ENCODE measurements around the gene GLCCI1.
"Not testable (repeated sequence)": the region's sequence is repeated elsewhere in the genome, so short reads cannot be mapped to it uniquely, and the experiment has no call there.

Gene GLCCI1

GRCh38 chr7:8051373-8051772 lies 82.8 kb downstream of the GLCCI1 start:
- in situ Hi-C loops (cut with HindIII; ENCODE audit: low pct_unique_long_range_greater_than_20kb, low sequenced_read_pairs): no loop called here
- no peak for TF ChIP-seq JUND (IDR thresholded peaks at IDR 0.05; ENCODE audit: low read depth)
- DNase-seq (ENCODE audit: low read depth in 1 of 2, low spot score in 1 of 2): no peak

GRCh38 chr7:8051998-8052397 lies 83.4 kb downstream of the GLCCI1 start:
- in situ Hi-C loops (cut with HindIII; ENCODE audit: low pct_unique_long_range_greater_than_20kb, low sequenced_read_pairs): no loop called here
- no peak for DNase-seq (ENCODE audit: low read depth in 1 of 2, low spot score in 1 of 2)
- no peak for TF ChIP-seq JUND (IDR thresholded peaks at IDR 0.05; ENCODE audit: low read depth)

DNA sequence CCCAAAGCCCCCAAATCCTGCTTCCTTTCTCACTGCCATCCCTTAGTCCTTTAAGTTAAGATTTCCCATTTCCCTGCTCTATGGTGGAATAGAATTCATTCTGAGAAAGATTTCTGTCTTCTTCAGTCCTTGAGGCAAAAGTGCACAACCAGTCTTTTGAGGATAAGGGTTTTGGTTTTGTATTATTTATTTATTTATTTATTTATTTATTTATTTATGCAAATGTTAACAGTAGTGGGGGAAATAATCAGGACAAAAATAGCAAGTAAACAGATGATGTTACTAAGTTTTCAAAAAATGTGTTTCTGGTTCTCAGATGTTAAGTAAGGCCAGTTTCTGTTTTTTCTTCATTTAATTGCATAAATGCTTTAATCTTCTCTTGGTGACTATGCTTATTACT lies 84.2 kb downstream of the GLCCI1 start:
- no peak for DNase-seq (ENCODE audit: low read depth in 1 of 2, low spot score in 1 of 2)
- TF ChIP-seq JUND (IDR thresholded peaks at IDR 0.05; ENCODE audit: low read depth): no peak
- in situ Hi-C loops (cut with HindIII; ENCODE audit: low pct_unique_long_range_greater_than_20kb, low sequenced_read_pairs): no loop called here

- in situ Hi-C loops (cut with HindIII; ENCODE audit: low pct_unique_long_range_greater_than_20kb, low sequenced_read_pairs): no loop called here
- no peak for DNase-seq (ENCODE audit: low read depth in 1 of 2, low spot score in 1 of 2)
- TF ChIP-seq JUND (IDR thresholded peaks at IDR 0.05; ENCODE audit: low read depth): no peak
Observed at GRCh38 chr7:8056439-8056838, 87.8 kb downstream of the GLCCI1 start.

DNA sequence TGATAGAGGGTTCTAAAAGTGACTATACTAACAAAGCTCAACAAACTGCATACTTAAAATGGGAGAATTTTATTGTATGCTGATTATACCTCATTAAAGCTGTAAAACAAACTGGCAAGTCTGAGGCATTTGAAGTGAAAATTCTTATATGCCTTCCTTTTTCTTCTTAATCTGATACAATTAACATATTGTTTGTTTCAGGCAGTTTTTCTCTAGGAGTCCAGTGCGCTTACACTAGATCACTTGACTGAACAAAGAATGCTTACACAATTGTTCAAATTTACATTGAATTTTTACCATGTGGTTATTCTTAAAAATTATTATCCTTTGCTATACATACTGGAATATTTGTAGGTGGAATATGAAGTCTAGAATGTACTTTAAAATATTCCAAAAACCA lies 89.0 kb downstream of the GLCCI1 start:
- no peak for TF ChIP-seq JUND (IDR thresholded peaks at IDR 0.05; ENCODE audit: low read depth)
- DNase-seq (ENCODE audit: low read depth in 1 of 2, low spot score in 1 of 2): no peak
- in situ Hi-C loops (cut with HindIII; ENCODE audit: low pct_unique_long_range_greater_than_20kb, low sequenced_read_pairs): no loop called here

DNA sequence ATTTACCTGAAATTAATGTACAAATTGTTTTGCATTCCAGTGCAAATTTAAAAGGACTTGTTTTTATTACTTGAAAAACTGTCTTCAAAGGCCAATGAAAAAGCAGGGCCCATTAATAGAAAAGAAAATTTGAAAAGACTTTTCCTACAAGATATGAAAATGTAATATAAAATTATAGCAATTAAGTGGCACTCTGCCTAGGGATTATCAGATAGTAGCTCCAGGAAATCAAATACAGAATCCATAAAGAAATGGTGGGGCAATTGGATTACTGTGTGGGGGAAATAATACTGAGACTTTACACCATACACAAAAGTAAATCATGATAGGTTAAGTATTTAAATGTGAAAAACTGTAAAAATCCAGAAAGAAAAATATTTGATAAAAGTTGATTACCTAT lies 89.7 kb downstream of the GLCCI1 start:
- in situ Hi-C loops (cut with HindIII; ENCODE audit: low pct_unique_long_range_greater_than_20kb, low sequenced_read_pairs): no loop called here
- DNase-seq (ENCODE audit: low read depth in 1 of 2, low spot score in 1 of 2): no peak
- TF ChIP-seq JUND (IDR thresholded peaks at IDR 0.05; ENCODE audit: low read depth): no peak

- no peak for DNase-seq (ENCODE audit: low read depth in 1 of 2, low spot score in 1 of 2)
- in situ Hi-C loops (cut with HindIII; ENCODE audit: low pct_unique_long_range_greater_than_20kb, low sequenced_read_pairs): no loop called here
- TF ChIP-seq JUND (IDR thresholded peaks at IDR 0.05; ENCODE audit: low read depth): no peak
Observed at GRCh38 chr7:8058852-8059251, 90.3 kb downstream of the GLCCI1 start.

DNA sequence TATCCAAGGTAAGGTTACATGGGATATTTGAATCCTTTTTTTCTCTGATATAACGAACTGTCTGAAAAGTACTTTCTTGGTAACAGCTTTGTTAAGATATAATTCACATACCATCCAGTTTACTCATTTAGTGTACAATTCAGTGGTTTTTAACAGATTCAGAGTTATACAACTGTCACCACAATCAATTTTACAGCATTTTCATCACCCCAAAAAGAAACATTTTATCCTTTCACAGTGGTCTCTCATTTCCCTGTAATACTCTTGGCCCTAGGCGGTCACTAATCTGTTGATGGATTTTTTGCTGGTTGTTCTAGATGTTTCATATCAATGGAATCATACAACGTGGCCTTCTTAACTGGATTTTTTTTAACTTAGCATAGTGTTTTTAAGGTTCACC lies 91.6 kb downstream of the GLCCI1 start:
- no peak for TF ChIP-seq JUND (IDR thresholded peaks at IDR 0.05; ENCODE audit: low read depth)
- no peak for DNase-seq (ENCODE audit: low read depth in 1 of 2, low spot score in 1 of 2)
- in situ Hi-C loops (cut with HindIII; ENCODE audit: low pct_unique_long_range_greater_than_20kb, low sequenced_read_pairs): no loop called here

DNA sequence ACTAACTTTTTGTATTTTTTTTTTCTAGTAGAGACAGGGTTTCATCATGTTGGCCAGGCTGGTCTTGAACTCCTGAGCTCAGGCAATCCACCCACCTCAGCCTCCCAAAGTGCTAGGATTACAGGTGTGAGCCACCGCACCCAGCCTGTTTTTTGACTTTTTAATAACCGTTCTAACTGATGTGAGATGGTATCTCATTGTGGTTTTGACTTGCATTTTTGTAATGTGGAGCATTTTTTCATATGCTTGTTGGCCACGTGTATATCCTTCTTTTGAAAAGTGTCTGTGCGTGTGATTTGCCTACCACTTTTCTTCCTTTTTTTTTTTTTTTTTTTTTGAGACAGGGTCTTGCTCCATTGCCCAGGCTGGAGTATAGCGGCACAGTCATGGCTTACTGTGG lies 94.7 kb downstream of the GLCCI1 start:
- in situ Hi-C loops (cut with HindIII; ENCODE audit: low pct_unique_long_range_greater_than_20kb, low sequenced_read_pairs): not testable (repeated sequence)
- DNase-seq (ENCODE audit: low read depth in 1 of 2, low spot score in 1 of 2): peak in 1 of 2 experiments; percentile 17

GRCh38 chr7:8063706-8064297 lies 95.2 kb downstream of the GLCCI1 start:
- in situ Hi-C loops (cut with HindIII; ENCODE audit: low pct_unique_long_range_greater_than_20kb, low sequenced_read_pairs): no loop called here
- TF ChIP-seq JUND (IDR thresholded peaks at IDR 0.05; ENCODE audit: low read depth): no peak
- peak in 1 of 2 experiments; percentile 26 for DNase-seq (ENCODE audit: low read depth in 1 of 2, low spot score in 1 of 2)

DNA sequence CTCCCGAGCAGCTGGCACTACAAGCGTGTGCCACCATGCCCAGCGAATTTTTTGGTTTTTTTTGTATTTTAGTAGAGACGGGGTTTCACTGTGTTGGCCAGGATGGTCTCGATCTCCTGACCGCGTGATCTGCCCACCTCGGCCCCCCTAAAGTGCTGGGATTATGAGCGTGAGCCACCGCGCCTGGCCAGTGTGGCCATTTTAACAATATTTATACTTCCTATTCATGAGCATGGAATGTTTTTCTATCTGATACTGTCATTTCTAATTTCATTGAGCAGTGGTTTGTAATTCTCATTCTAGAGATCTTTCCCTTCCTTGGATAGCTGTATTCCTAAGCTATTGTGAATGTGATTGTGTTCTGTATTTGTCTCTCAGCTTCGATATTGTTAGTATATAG lies 96.2 kb downstream of the GLCCI1 start:
- no peak for TF ChIP-seq JUND (IDR thresholded peaks at IDR 0.05; ENCODE audit: low read depth)
- no peak for DNase-seq (ENCODE audit: low read depth in 1 of 2, low spot score in 1 of 2)
- in situ Hi-C loops (cut with HindIII; ENCODE audit: low pct_unique_long_range_greater_than_20kb, low sequenced_read_pairs): no loop called here

DNA sequence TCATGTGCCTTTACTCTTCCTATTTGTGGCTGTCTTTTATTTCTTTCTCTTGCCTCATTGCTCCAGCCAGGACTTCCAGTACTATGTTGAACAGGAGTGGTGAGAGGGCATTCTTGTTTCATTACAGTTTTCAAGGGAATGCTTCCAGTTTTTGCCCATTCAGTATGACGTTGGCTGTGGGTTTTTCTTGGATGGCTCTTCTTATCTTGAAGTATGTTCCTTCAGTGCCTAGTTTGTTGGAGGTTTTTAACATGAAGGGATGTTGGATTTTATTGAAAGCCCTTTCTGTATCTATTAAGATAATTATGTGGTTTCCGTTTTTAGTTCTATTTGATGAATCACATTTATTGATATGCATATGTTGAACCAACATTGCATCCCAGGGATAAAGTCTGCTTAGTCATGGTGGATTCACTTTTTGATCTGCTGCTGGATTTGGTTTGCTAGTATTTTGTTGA lies 96.8 kb downstream of the GLCCI1 start:
- in situ Hi-C loops (cut with HindIII; ENCODE audit: low pct_unique_long_range_greater_than_20kb, low sequenced_read_pairs): no loop called here
- TF ChIP-seq JUND (IDR thresholded peaks at IDR 0.05; ENCODE audit: low read depth): no peak
- DNase-seq (ENCODE audit: low read depth in 1 of 2, low spot score in 1 of 2): no peak

DNA sequence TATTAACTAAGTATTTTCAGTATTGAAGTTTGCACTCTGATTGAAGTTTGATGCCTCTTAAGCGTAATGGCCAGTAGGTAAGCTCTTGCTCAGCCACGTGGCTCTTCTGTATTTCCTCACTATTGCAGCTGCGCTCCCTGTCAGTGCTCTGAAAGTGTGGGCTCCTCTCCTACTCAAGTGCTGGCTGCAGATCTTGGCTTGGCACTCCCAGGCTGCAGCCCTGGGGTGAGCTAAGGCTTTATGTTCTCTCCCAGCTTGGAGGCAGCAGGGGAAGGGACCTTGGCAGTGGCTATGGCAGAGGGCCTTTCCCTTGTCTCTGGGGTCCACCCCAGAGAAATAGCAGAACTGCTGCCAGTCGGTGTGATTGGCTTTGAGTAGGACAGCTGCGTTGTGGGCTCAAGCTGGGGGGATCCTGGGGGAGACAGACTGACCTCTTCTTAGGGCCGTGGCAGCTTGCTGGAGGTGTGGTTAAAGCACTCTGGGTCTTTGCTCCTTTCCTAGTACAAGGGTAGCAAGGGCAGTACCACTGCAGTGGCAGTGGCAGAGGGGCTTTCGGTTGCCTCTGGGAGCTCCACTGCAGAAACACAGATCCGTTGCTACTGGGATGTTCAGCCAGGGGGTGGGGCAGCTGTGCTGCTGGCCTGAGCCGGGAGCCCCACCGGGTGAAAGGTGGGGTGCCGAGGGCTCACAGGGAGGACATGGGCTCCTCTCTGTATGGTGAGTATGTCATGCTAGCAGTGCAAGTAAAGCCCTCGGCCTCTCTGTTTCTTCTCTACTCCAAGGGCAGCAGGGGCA lies 100.5 kb downstream of the GLCCI1 start:
- no peak for DNase-seq (ENCODE audit: low read depth in 1 of 2, low spot score in 1 of 2)
- TF ChIP-seq JUND (IDR thresholded peaks at IDR 0.05; ENCODE audit: low read depth): no peak
- in situ Hi-C loops (cut with HindIII; ENCODE audit: low pct_unique_long_range_greater_than_20kb, low sequenced_read_pairs): no loop called here
